Aorta (tissue), 5 donors: ENCODE results near the gene CD33. TPM values are rescaled to one million over a fixed set of nuclear protein-coding genes. Genes with fewer than 3 reads are reported as not detected.
A peak's percentile ranks its signal among the peaks of the same experiment; 100 is the strongest.

Experiments
- ATAC-seq: fragments of 200-7000 bp; cut with Tn5 transposase; one replicate; pipeline ENCODE4 v1.9.1; 2022; ENCODE audit warnings: moderate library complexity; ENCODE audit not compliant: low FRiP score
- DNase-seq, 2 donors: peaks; one replicate each; pipeline ENCODE4 v3.0.0-alpha.2; 2020
- H3K27ac ChIP-seq, 2 donors: one replicate each; pipeline ENCODE4 v1.5.1; 2013; ENCODE audit warnings: low read length in 2 of 2, mild to moderate bottlenecking in 2 of 2, moderate library complexity in 2 of 2, control low read depth in 1 of 2, inconsistent platforms in 1 of 2, low read depth in 1 of 2
- H3K27me3 ChIP-seq, 2 donors: one replicate each; pipeline ENCODE4 v1.6.1; 2013; ENCODE audit warnings: control low read depth in 1 of 2, low read length in 1 of 2, mild to moderate bottlenecking in 1 of 2, moderate library complexity in 1 of 2; ENCODE audit not compliant: insufficient read depth in 2 of 2, control insufficient read depth in 1 of 2
- H3K36me3 ChIP-seq, 2 donors: one replicate each; pipeline ENCODE4 v1.6.1; 2013; ENCODE audit warnings: control low read depth in 1 of 2, low read length in 1 of 2, mild to moderate bottlenecking in 1 of 2; ENCODE audit not compliant: insufficient read depth in 2 of 2, control insufficient read depth in 1 of 2
- H3K4me1 ChIP-seq, 2 donors: one replicate each; pipeline ENCODE4 v1.6.1; 2013; ENCODE audit warnings: low read length in 2 of 2, control low read depth in 1 of 2, mild to moderate bottlenecking in 1 of 2, moderate library complexity in 1 of 2; ENCODE audit not compliant: insufficient read depth in 2 of 2, control insufficient read depth in 1 of 2
- H3K4me3 ChIP-seq, 2 donors: one replicate each; pipeline ENCODE4 v1.5.1; 2013; ENCODE audit warnings: low read length in 2 of 2, control low read depth in 1 of 2, mild to moderate bottlenecking in 1 of 2
- H3K9me3 ChIP-seq: one replicate; pipeline ENCODE4 v1.6.1; 2013; ENCODE audit warnings: mild to moderate bottlenecking, low read length; ENCODE audit not compliant: control insufficient read depth
- WGBS, 2 donors: extraction: QIAGEN DNeasy Blood & Tissue Kit; methylation state at CpG; one replicate each; pipeline ENCODE4 v1.1.7; 2013; 5-methylcytosine and 5-hydroxymethylcytosine counted together
- intact Hi-C, 2 donors: fragments of 100-400 bp; cut with DNase I; formaldehyde crosslinking; loops; one replicate each; pipeline versions ENCODE4 v1.14.2 to v1.15.0; 2022
- polyA plus RNA-seq, 2 donors: library from polyadenylated mRNA; stranded (reverse); fragments of 200-250 nt; gene quantifications; one replicate each; pipeline ENCODE4 v1.2.3, GENCODE V29; 2013
- total RNA-seq, 2 donors: library from RNA; stranded (reverse); fragmentation: NEBNext Ultra II Directional; extraction: Animal tissue kit (Norgen Biotek cat#: 25700); gene quantifications; one replicate each; pipeline ENCODE4 v1.2.1, GENCODE V29; 2021
- donor health status: healthy with polysubstance abuse.
- donor health status: Bipolar disorder and iron deficiency.
- donor health status: DM: no; HTN: no; CAD: no.
- donor health status: DM: no; HTN: no; CAD: no.
- donor health status: DM: yes; HTN: yes; CAD: no.

CD33 gene
- total and polyA plus RNA-seq, 4 donors: 1.4 to 15.0 (median 7.8) TPM

DNA sequence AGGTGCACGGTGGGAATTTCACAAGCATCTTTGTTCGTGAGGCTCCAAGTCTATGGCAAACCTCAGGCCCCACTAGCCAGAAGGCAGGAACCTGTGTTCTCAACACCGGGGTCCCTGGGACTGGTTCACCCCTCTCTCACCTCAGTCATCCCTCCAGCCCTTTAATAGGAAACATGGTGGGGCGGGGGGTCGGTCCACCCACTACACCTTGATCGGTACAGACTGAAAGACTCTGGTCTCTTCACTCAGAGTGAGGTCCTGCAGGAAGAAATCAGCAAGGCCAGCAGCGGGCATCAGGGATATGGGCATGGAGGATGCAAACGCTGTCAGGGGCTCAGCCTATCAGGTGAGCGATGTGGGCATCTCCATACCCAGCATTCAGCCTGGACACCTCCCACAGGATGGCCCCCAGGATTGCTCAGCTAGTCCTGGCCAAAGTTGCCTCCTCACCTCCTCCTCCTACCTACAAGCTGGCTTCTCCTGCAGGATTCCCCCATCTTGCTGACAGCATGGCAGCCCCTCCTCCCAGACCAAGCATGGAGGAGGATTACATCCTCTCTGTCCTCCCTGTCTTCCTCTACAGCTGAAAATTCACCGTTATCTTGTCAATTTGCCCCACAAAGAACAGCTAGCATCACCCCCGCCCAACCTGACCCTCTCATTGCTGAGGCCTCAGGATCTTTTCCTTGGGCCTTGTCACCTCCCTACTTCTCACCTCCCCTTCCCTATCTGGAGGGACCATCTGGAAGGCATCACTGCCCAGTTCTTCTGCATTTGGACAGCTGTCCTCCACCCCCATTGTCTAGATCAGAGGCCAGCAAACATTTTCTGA is 37.3 kb upstream of the CD33 start:
- Histone ChIP-seq H3K4me1 (no peaks in the 10 kb centered on the region), H3K4me3 (no peak overlapping the region), H3K9me3 (no peaks in the 10 kb centered on the region), H3K36me3 (no peaks in the 10 kb centered on the region), H3K27ac (no peak overlapping the region), H3K27me3 (no peaks in the 10 kb centered on the region)
- DNase-seq (peak in 1 of 2 donors; percentile 20), ATAC-seq (no peak)
- 88 to 91% methylated on average over 11 of the region's 11 CpGs for WGBS, 2 donors
- intact Hi-C loops: no loop called here

DNA sequence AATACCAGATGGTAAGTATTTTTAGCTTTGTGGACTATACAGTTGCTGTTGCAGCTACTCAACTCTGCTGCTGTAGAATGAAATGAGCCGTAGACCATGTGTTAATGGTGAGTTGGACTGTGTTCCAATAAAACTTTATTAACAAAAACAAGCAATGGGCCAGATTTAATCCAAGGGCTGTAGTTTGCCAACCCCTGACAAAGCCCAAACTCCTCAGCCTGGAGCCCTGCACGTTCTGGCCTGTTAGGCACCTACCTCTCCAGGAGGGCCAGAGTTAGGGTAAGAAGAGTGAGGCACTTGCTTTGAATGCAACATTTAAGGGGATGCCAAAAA is 36.7 kb upstream of the CD33 start:
- H3K27me3 ChIP-seq: no peaks in the 10 kb centered on the region
- intact Hi-C loops: no loop called here
- WGBS, 2 donors: 84 to 85% methylated on average over 2 of the region's 2 CpGs

DNA sequence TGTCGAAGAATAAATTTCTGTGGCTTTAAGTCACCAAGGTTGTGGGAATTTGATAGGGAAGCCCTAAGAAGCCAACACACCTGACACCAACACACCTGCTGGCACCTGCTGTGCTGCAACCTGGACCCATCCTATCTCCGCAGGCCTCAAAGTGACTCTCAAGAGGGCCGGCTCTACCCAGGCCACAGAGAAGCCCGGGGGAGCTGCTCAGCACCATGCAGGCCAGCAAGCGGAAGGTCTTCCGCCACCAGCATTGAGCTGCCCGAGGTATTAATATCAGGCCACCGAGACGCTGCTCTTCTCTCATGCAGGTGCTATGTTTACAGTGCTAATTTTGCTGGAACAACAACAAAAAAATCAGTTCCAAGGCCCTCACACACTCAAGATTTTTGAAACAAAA is 32.2 kb upstream of the CD33 start:
- H3K4me1 ChIP-seq: no peaks in the 10 kb centered on the region
- intact Hi-C loops: no loop called here
- 82 to 85% methylated on average over 9 of the region's 9 CpGs for WGBS, 2 donors
- no peak overlapping the region for H3K27ac ChIP-seq
- no peak overlapping the region for H3K4me3 ChIP-seq
- ATAC-seq: no peak
- no peaks in the 10 kb centered on the region for H3K9me3 ChIP-seq
- no peaks in the 10 kb centered on the region for H3K27me3 ChIP-seq
- peak in 1 of 2 donors; percentile 58 for DNase-seq
- H3K36me3 ChIP-seq: no peaks in the 10 kb centered on the region

More for the DNA sequence above, 36.7 kb upstream of the CD33 start:
- DNase-seq (no peak), ATAC-seq (no peak)
- Histone ChIP-seq H3K9me3 (no peaks in the 10 kb centered on the region), H3K36me3 (no peaks in the 10 kb centered on the region), H3K27ac (no peak overlapping the region), H3K4me1 (no peaks in the 10 kb centered on the region), H3K4me3 (no peak overlapping the region)

DNA sequence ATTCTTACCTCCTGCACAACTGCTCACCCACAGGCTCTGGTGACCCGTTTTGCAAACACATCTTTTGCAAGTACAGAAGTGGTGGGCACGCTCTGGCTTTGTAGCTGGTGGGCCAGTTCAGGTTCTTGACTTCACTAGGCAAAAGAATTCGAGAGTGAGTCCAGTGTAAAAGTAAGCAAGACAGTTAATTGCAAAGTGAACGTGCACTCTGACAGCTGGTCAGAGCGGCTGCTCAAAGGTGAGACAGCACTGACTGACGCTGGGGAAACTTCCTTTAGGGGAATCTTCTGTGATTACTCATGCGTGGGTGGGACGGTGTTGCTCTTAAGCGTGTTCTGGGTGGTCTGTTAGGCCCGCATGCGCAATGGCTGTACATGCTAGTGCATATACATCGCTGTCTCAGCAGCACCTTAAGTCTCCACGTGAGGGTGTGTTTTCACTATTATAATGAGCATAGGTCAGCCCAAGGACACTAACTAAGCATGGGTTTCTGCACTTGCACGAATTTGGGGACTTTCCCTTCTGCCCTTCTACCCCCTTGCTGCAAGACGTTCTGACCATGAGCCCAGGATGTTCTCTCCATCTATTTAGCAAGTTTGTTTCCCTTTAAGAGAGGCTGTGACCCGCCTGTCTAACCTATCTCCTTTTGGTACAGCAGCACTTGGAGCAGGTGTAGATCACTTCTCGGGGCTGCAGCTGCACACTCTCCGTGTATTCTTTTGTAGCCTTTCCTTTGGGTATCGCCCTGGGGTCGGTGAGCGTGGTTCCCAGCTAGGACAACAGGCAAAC is 30.2 kb upstream of the CD33 start:
- WGBS, 2 donors: 61 to 66% methylated on average over 20 to 21 of the region's 21 CpGs
- no peak overlapping the region for H3K27ac ChIP-seq
- ATAC-seq: no peak

DNA sequence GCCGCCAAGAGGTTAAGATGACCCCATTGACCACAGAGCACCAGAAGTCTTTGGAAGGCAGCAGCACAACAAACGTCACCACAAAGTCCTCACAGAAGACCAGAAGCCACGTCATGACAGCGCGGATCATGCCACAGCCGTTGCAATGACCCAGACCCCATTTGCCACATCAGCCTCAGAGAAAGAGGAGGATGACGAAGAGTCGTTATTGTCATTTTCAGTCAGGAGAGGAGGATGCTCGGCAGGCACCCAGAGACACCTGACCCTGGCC is 29.6 kb upstream of the CD33 start:
- H3K9me3 ChIP-seq: no peaks in the 10 kb centered on the region
- DNase-seq (peak in 1 of 2 donors; percentile 38), ATAC-seq (no peak)
- intact Hi-C loops: no loop called here
- H3K4me3 ChIP-seq: no peak overlapping the region
- no peaks in the 10 kb centered on the region for H3K36me3 ChIP-seq
- H3K27me3 ChIP-seq: no peaks in the 10 kb centered on the region
- no peak overlapping the region for H3K27ac ChIP-seq
- H3K4me1 ChIP-seq: no peaks in the 10 kb centered on the region
- WGBS, 2 donors: 83 to 91% methylated on average over 9 of the region's 9 CpGs

More for the DNA sequence above, 30.2 kb upstream of the CD33 start:
- no peaks in the 10 kb centered on the region for H3K9me3 ChIP-seq
- peak in 1 of 2 donors; percentile 32 for DNase-seq
- no peaks in the 10 kb centered on the region for H3K36me3 ChIP-seq
- H3K27me3 ChIP-seq: no peaks in the 10 kb centered on the region
- H3K4me1 ChIP-seq: no peaks in the 10 kb centered on the region
- intact Hi-C loops: no loop called here
- no peak overlapping the region for H3K4me3 ChIP-seq

DNA sequence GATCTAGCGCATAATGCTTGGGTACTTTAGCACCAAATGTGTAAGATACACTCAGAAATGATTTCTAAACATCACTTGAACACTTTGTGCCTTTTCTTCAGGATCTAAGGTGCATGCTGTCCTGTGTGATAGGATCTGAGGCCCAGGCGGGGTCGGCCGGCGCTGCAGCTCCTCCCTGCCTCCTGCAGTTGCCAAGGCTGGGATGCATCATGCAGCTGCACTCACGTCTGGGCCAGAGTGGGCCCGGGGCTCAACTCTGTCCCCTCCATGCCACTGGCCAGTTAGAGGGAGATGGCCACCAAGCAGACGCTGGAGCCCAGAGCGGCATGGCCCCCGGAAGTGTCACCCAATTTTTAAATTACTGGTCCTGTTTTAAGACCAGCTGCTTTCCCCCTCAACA is 29.3 kb upstream of the CD33 start:
- no peak for ATAC-seq
- 88 to 91% methylated on average over 10 of the region's 10 CpGs for WGBS, 2 donors

DNA sequence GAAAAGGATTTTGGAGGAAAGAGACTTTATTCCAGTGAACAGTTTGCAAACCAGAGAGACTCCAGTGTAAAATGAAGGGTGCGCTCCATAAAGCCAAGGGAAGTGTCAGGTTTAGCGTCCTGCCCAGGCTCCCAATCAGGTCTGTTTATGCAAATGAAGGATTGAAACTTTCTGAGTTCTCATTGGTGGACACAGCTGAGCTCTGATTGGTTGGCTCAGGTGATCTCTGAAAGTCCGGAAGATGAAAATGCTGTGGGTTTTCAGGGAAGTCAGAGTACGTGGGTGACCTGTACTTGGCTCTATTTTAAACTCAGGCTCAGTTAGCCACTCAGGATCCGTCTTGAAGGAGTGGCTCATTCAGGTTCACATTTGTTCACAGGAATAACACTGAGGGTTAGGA is 28.7 kb upstream of the CD33 start:
- Histone ChIP-seq H3K4me3 (no peak overlapping the region), H3K36me3 (no peaks in the 10 kb centered on the region), H3K27me3 (no peaks in the 10 kb centered on the region), H3K4me1 (no peaks in the 10 kb centered on the region), H3K27ac (no peak overlapping the region), H3K9me3 (no peaks in the 10 kb centered on the region)
- 63 to 70% methylated on average over 5 of the region's 5 CpGs for WGBS, 2 donors
- no peak for ATAC-seq
- no peak for DNase-seq
- intact Hi-C loops: no loop called here

More for the DNA sequence above, 29.3 kb upstream of the CD33 start:
- Histone ChIP-seq H3K27me3 (no peaks in the 10 kb centered on the region), H3K36me3 (no peaks in the 10 kb centered on the region), H3K27ac (no peak overlapping the region), H3K4me3 (no peak overlapping the region), H3K9me3 (no peaks in the 10 kb centered on the region), H3K4me1 (no peaks in the 10 kb centered on the region)
- intact Hi-C loops: no loop called here
- no peak for DNase-seq

DNA sequence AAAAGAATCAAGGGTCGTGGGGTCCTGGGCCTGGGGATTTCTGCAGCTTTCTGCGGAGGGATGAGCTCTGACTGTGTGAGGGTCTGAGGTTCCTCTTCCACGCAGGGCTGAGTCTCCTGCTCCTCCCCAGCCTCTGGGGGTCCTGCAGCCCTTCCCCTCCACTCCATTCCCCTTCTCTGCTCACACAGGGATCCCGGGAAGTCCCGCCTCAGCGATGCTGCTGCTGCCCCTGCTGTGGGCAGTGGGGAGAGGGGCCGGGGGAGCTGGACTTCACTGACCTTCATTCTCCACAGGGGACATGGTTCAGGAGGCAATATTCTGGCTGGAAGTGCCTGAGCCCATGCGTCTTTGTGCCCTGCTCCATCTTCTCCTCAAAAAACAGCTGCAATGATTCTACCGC is 26.2 kb upstream of the CD33 start:
- Histone ChIP-seq H3K36me3 (no peaks in the 10 kb centered on the region), H3K27me3 (no peaks in the 10 kb centered on the region), H3K4me3 (no peak overlapping the region), H3K4me1 (no peaks in the 10 kb centered on the region), H3K9me3 (no peaks in the 10 kb centered on the region), H3K27ac (no peak overlapping the region)
- no peak for DNase-seq
- intact Hi-C loops: no loop called here
- ATAC-seq: no peak
- 55 to 76% methylated on average over 9 of the region's 9 CpGs for WGBS, 2 donors
